PC-3 (cell line): ENCODE measurements around the gene TNRC6C.

Source experiments
- EZH2 ChIP-seq: fragments of 300-600 bp; sonication (generic); IDR thresholded peaks from one replicate; pipeline ENCODE4 v1.6.1; 2017; ENCODE audit warnings: antibody characterized with exemption, mild to moderate bottlenecking, low read length; ENCODE audit not compliant: unreplicated experiment
- EZH2phosphoT487 ChIP-seq: fragments of 300-600 bp; sonication (generic); IDR thresholded peaks from 2 replicates; pipeline ENCODE4 v1.6.1; 2018; ENCODE audit warnings: mild to moderate bottlenecking, antibody characterized with exemption, low read length, borderline replicate concordance
- TF ChIP-seq, protein P1 (sequence below): fragments of 300-600 bp; sonication (generic); conservative IDR thresholded peaks from 2 replicates; pipeline ENCODE4 v1.5.1; 2017; ENCODE audit warnings: antibody characterized with exemption, low read depth, mild to moderate bottlenecking, low read length

DNA sequence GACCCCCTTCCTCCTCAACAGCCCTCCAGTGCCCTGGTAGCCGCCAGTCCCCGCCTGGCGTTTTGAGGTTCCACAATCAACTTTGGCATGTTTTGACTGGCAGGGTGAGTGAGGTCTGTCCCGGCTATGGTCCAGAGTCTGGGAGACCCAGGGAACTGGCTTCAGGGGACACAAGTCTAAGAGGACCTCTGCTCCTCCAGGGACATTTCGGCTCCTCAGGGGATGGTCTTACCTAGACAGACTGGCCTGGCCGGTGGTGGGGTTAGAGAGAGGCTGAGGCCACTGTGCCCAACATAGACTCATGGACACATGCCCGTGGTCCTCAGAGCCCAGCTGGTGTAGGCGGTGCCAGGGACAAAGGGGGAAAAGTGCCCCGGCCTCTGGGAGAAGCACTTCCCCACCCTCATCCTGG lies 174.3 kb downstream of the TNRC6C start:
- TF ChIP-seq, protein P1, sequence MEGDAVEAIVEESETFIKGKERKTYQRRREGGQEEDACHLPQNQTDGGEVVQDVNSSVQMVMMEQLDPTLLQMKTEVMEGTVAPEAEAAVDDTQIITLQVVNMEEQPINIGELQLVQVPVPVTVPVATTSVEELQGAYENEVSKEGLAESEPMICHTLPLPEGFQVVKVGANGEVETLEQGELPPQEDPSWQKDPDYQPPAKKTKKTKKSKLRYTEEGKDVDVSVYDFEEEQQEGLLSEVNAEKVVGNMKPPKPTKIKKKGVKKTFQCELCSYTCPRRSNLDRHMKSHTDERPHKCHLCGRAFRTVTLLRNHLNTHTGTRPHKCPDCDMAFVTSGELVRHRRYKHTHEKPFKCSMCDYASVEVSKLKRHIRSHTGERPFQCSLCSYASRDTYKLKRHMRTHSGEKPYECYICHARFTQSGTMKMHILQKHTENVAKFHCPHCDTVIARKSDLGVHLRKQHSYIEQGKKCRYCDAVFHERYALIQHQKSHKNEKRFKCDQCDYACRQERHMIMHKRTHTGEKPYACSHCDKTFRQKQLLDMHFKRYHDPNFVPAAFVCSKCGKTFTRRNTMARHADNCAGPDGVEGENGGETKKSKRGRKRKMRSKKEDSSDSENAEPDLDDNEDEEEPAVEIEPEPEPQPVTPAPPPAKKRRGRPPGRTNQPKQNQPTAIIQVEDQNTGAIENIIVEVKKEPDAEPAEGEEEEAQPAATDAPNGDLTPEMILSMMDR = no peak
- no peak for TF ChIP-seq EZH2
- no peak for TF ChIP-seq EZH2phosphoT487
